HPDE6-E6E7 (cell line): ENCODE results near the gene R3HDM2.
"Not testable (repeated sequence)": the region's sequence is repeated elsewhere in the genome, so short reads cannot be mapped to it uniquely, and the experiment has no call there.

Experiments
- DNase-seq: peaks from one replicate; pipeline ENCODE4 v3.0.0; 2011; ENCODE audit warnings: missing footprints; ENCODE audit errors: extremely low spot score

R3HDM2 gene

GRCh38 chr12:57377103-57377840 is 53.6 kb downstream of the R3HDM2 start:
- DNase-seq, result no peak

- DNase-seq, result no peak
Measured at GRCh38 chr12:57372233-57372632, 58.6 kb downstream of the R3HDM2 start.

GRCh38 chr12:57370696-57371095 is 60.1 kb downstream of the R3HDM2 start:
- DNase-seq, result no peak

- DNase-seq, result no peak
Measured at GRCh38 chr12:57370072-57370471, 60.8 kb downstream of the R3HDM2 start.

GRCh38 chr12:57369202-57369601 is 61.6 kb downstream of the R3HDM2 start:
- DNase-seq, result no peak

- no peak for DNase-seq
Measured at GRCh38 chr12:57368349-57369095, 62.3 kb downstream of the R3HDM2 start.

GRCh38 chr12:57367121-57367520 is 63.7 kb downstream of the R3HDM2 start:
- no peak for DNase-seq

GRCh38 chr12:57366315-57366714 is 64.5 kb downstream of the R3HDM2 start:
- DNase-seq, result no peak

GRCh38 chr12:57364156-57364555 is 66.7 kb downstream of the R3HDM2 start:
- not testable (repeated sequence) for DNase-seq

GRCh38 chr12:57360468-57360867 is 70.4 kb downstream of the R3HDM2 start:
- DNase-seq, result no peak

GRCh38 chr12:57358646-57359045 is 72.2 kb downstream of the R3HDM2 start:
- DNase-seq, result no peak

GRCh38 chr12:57355734-57356133 is 75.1 kb downstream of the R3HDM2 start:
- DNase-seq, result no peak

GRCh38 chr12:57352166-57352565 is 78.7 kb downstream of the R3HDM2 start:
- DNase-seq, result no peak

- DNase-seq, result no peak
Measured at GRCh38 chr12:57347284-57347683, 83.6 kb downstream of the R3HDM2 start.

GRCh38 chr12:57343703-57344378 is 87.0 kb downstream of the R3HDM2 start:
- DNase-seq, result no peak

GRCh38 chr12:57342207-57342691 is 88.6 kb downstream of the R3HDM2 start:
- DNase-seq, result no peak

GRCh38 chr12:57341275-57341990 is 89.4 kb downstream of the R3HDM2 start:
- no peak for DNase-seq

GRCh38 chr12:57340104-57340503 is 90.7 kb downstream of the R3HDM2 start:
- no peak for DNase-seq

- not testable (repeated sequence) for DNase-seq
Measured at GRCh38 chr12:57336299-57336698, 94.5 kb downstream of the R3HDM2 start.

GRCh38 chr12:57334219-57334618 is 96.6 kb downstream of the R3HDM2 start:
- DNase-seq, result no peak

GRCh38 chr12:57332646-57333312 is 98.1 kb downstream of the R3HDM2 start:
- no peak for DNase-seq
